Bronchial epithelial cell (primary cell): ENCODE data around the gene PRPF18. TPM values are rescaled to one million over a fixed set of nuclear protein-coding genes. Genes with fewer than 3 reads are reported as not detected.

ENCODE experiments used
- DNase-seq: peaks from one replicate; pipeline ENCODE4 v3.0.0-alpha.2; 2010; ENCODE audit warnings: low read depth
- FAIRE-seq: peaks from 2 replicates; lab custom pipeline; 2011; peaks lifted over from hg19 to GRCh38; lab: Jason Lieb, UNC
- H3K27me3 ChIP-seq: 2 replicates; pipeline ENCODE4 v1.5.1; 2011; ENCODE audit warnings: low read length; ENCODE audit not compliant: control insufficient read depth, insufficient read depth
- H3K36me3 ChIP-seq: 2 replicates; pipeline ENCODE4 v1.5.1; 2011; ENCODE audit warnings: low read length; ENCODE audit not compliant: control insufficient read depth, insufficient read depth
- H3K4me3 ChIP-seq: 2 replicates; pipeline ENCODE4 v1.5.1; 2011; ENCODE audit warnings: mild to moderate bottlenecking, low read depth, low read length, control low read depth
- total RNA-seq: library from RNA; depleted of rRNA; stranded (reverse); fragments of >200 nt; gene quantifications from 2 replicates; pipeline ENCODE4 v1.2.1, GENCODE V29; 2014
- TF ChIP-seq, protein P1 (sequence below): IDR thresholded peaks from 2 replicates; pipeline ENCODE4 v1.5.1; 2011; ENCODE audit warnings: mild to moderate bottlenecking, moderate library complexity, low read length, control low read depth, inconsistent platforms; ENCODE audit not compliant: insufficient read depth, severe bottlenecking

The PRPF18 gene
- total RNA-seq, 1 donor from 2014 or later: 52.4 TPM

GRCh38 chr10:13560597-13560996 lies 26.2 kb upstream of the PRPF18 start:
- Histone ChIP-seq H3K36me3 (no peaks in the 10 kb centered on the region), H3K4me3 (no peak overlapping the region), H3K27me3 (no peaks in the 10 kb centered on the region)
- DNase-seq (no peak), FAIRE-seq (no peak)
- TF ChIP-seq, protein P1, sequence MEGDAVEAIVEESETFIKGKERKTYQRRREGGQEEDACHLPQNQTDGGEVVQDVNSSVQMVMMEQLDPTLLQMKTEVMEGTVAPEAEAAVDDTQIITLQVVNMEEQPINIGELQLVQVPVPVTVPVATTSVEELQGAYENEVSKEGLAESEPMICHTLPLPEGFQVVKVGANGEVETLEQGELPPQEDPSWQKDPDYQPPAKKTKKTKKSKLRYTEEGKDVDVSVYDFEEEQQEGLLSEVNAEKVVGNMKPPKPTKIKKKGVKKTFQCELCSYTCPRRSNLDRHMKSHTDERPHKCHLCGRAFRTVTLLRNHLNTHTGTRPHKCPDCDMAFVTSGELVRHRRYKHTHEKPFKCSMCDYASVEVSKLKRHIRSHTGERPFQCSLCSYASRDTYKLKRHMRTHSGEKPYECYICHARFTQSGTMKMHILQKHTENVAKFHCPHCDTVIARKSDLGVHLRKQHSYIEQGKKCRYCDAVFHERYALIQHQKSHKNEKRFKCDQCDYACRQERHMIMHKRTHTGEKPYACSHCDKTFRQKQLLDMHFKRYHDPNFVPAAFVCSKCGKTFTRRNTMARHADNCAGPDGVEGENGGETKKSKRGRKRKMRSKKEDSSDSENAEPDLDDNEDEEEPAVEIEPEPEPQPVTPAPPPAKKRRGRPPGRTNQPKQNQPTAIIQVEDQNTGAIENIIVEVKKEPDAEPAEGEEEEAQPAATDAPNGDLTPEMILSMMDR: no peak

DNA sequence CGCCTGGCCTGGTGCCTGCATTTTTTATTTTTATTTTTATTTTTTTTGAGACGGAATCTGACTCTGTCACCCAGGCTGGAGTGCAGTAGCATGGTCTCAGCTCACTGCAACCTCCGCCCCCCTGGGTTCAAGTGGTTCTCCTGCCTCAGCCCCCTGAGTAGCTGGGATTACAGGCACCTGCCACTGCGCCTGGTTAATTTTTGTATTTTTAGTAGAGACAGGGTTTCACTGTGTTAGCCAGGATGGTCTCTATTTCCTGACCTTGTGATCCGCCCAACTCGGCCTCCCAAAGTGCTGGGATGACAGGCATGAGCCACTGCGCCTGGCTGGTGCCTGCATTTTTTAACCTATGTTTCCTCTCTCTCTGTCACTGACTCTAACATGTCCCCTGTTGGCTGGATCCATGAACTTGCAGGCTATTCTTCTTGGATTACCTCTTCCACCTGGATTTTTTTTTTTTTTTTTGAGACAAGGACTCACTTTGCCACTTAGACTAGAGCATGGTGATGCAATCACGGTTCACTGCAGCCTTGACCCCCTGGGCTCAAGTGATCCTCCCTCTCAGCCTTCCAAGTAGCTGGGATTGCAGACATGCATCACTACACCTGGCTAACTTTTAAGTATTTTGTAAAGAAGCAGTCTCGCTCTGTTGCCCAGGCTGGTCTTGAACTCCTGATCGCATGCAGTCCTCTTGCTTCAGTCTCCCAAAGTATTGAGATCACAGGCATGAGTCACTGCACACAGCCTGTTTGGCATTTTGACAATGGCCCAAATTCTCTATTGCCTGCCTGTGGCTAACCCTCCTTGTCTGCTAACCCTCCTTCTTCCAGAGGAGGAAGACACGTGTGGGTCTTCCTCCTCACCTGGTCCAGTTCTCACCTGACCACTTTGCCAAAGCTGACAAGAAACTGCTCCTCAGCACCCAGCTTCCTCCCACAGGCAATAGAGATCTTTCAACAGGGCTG lies 23.0 kb upstream of the PRPF18 start:
- TF ChIP-seq, protein P1: no peak
- Histone ChIP-seq H3K36me3 (no peaks in the 10 kb centered on the region), H3K27me3 (no peaks in the 10 kb centered on the region), H3K4me3 (no peak overlapping the region)
- FAIRE-seq: no peak
- DNase-seq: no peak

GRCh38 chr10:13564576-13564975 lies 22.2 kb upstream of the PRPF18 start:
- peak; percentile 77 for FAIRE-seq
- TF ChIP-seq, protein P1: no peak
- Histone ChIP-seq H3K36me3 (no peaks in the 10 kb centered on the region), H3K27me3 (no peaks in the 10 kb centered on the region), H3K4me3 (no peak overlapping the region)
- no peak for DNase-seq

- no peak for FAIRE-seq
- TF ChIP-seq, protein P1: no peak
These were observed 19.7 kb upstream of the PRPF18 start for GRCh38 chr10:13567030-13567429.

GRCh38 chr10:13571541-13571940 lies 15.2 kb upstream of the PRPF18 start:
- TF ChIP-seq, protein P1: no peak
- FAIRE-seq (no peak), DNase-seq (no peak)
- H3K27me3 ChIP-seq: no peaks in the 10 kb centered on the region
- no peak overlapping the region for H3K4me3 ChIP-seq
- H3K36me3 ChIP-seq: no peaks in the 10 kb centered on the region

More at GRCh38 chr10:13567030-13567429, 19.7 kb upstream of the PRPF18 start:
- no peaks in the 10 kb centered on the region for H3K36me3 ChIP-seq
- no peak overlapping the region for H3K4me3 ChIP-seq
- no peaks in the 10 kb centered on the region for H3K27me3 ChIP-seq
- DNase-seq: peak; percentile 23
